IPS DF 6.9 (cell line): Measurements from ENCODE around the gene PIK3IP1.

Source experiments
- DNase-seq: peaks from one replicate; pipeline ENCODE4 v3.0.0-alpha.2; 2013; ENCODE audit warnings: low read depth, low spot score
- H3K27ac ChIP-seq: one replicate; pipeline ENCODE4 v1.5.1; 2013; ENCODE audit warnings: low read length, control low read depth
- H3K27me3 ChIP-seq: 2 replicates; pipeline ENCODE4 v1.6.1; 2013; ENCODE audit warnings: mild to moderate bottlenecking, low read length; ENCODE audit not compliant: control insufficient read depth, insufficient read depth
- H3K36me3 ChIP-seq: 2 replicates; pipeline ENCODE4 v1.6.1; 2013; ENCODE audit warnings: low read length; ENCODE audit not compliant: control insufficient read depth, insufficient read depth
- H3K4me1 ChIP-seq: 2 replicates; pipeline ENCODE4 v1.6.1; 2013; ENCODE audit warnings: low read length; ENCODE audit not compliant: control insufficient read depth, insufficient read depth
- H3K4me3 ChIP-seq: 2 replicates; pipeline ENCODE4 v1.5.1; 2013; ENCODE audit warnings: mild to moderate bottlenecking, low read length
- H3K9me3 ChIP-seq: 2 replicates; pipeline ENCODE4 v1.6.1; 2013; ENCODE audit warnings: low read length, inconsistent platforms; ENCODE audit not compliant: control insufficient read depth, insufficient read depth
- WGBS: extraction: QIAGEN DNeasy Blood & Tissue Kit; methylation state at CpG from one replicate; pipeline ENCODE4 v1.1.7; 2013; ENCODE audit warnings: mixed read lengths, missing lambda C conversion rate; ENCODE audit not compliant: insufficient read length, insufficient coverage; 5-methylcytosine and 5-hydroxymethylcytosine counted together

PIK3IP1 gene

DNA sequence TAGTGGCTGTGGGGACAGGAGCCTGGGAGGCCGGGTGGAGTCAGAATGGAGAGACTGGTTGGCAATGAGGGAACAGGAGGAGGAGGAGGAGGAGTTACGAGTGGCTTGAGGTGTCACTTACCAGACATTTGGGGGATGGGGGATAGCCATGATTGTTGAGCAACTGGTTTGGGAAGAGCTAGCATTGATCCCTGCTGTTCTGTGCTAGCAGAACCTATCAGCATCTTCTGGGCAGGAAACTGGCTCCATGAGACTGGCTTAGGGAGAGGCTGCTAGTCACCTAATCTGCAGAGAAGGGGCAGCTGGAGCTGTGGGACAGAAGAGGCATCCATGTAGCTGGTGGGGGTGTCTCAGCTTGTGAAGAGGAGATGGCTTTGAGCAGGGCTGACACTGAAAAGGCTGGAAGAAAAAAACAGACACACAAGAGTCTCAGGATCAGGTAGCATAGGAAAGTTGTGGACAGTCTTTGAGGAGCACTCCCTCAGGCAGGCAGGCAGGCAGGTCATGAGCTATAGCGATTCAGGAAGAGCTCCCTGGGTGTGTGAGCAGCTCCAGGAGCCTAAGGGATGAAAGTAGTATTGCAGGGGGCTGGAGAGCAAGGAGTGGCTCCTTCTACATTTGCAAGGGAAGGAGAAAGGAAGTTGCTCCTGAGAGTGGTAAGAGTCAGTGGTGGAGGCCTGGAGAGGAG, 22.3 kb downstream of the PIK3IP1 start:
- no CpG with 5 or more reads among the region's 3 CpGs for WGBS
- Histone ChIP-seq H3K27ac (no peak overlapping the region), H3K4me1 (no peaks in the 10 kb centered on the region), H3K36me3 (peaks cover 10% of the 10 kb centered on the region), H3K27me3 (no peaks in the 10 kb centered on the region), H3K4me3 (no peak overlapping the region), H3K9me3 (no peaks in the 10 kb centered on the region)
- no peak for DNase-seq

DNA sequence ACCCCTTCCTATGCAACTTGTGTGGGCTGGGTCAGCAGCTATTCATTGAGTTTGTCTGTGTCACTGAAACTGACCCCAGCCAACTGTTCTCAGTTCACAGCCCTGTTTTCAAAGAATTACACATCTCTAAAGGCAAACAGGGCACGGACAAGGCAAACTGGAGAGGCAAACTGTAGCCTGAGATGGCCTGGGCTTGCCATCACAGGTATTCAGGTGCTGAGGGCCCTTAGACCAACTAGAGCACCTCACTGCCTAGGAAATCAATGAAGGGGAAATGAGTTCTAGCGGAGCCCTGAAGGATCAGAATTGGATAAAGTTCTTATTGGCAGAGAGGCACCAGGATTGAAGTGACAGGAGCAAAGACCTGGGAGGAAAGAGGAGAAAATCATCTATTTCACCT, 24.0 kb downstream of the PIK3IP1 start:
- no peak overlapping the region for H3K27ac ChIP-seq
- WGBS = no CpG with 5 or more reads among the region's 2 CpGs
- no peaks in the 10 kb centered on the region for H3K27me3 ChIP-seq
- no peak for DNase-seq
- H3K4me1 ChIP-seq = no peaks in the 10 kb centered on the region
- H3K36me3 ChIP-seq = peaks cover 6% of the 10 kb centered on the region
- H3K9me3 ChIP-seq = no peaks in the 10 kb centered on the region
- H3K4me3 ChIP-seq = no peak overlapping the region

DNA sequence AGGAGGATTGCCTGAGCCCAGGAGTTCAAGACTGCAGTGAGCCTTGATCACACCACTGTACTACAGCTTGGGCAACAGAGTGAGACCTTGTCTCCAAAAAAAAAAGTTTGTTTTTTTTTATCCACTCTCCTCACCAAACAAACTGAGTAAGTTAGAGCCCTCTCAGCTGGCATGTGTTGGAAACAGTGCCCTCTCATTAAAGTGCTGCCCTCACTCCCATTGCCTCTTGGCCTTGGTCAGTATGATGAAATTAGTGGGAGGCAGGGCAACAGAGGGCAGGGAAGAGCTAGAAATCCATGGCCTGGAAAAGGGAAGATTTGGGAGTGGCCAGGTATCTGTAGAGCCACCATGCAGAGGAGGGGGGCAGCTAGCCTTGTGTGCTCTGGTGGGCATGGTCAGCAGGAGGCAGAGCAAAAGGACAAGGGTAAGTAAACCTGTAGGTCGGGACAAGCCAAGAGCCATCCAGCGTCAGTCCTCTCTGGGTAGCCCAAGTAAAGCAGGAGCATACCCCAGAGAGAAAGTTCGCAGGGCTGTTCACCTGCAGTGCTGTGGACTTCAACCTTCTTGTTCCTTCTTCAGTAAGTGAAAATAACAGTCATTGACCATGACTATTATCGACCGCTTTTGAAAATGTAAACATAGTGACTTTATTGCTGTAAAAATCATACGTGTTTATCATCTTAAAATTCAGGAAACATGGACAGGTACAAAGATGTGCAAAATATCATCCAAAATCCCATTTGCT, 28.2 kb downstream of the PIK3IP1 start:
- Histone ChIP-seq H3K27me3 (no peaks in the 10 kb centered on the region), H3K4me1 (no peaks in the 10 kb centered on the region), H3K27ac (no peak overlapping the region), H3K4me3 (no peak overlapping the region), H3K9me3 (no peaks in the 10 kb centered on the region), H3K36me3 (peaks cover 9% of the 10 kb centered on the region; the same call in 1 of the 2 replicates)
- no peak for DNase-seq
- no CpG with 5 or more reads among the region's 6 CpGs for WGBS

DNA sequence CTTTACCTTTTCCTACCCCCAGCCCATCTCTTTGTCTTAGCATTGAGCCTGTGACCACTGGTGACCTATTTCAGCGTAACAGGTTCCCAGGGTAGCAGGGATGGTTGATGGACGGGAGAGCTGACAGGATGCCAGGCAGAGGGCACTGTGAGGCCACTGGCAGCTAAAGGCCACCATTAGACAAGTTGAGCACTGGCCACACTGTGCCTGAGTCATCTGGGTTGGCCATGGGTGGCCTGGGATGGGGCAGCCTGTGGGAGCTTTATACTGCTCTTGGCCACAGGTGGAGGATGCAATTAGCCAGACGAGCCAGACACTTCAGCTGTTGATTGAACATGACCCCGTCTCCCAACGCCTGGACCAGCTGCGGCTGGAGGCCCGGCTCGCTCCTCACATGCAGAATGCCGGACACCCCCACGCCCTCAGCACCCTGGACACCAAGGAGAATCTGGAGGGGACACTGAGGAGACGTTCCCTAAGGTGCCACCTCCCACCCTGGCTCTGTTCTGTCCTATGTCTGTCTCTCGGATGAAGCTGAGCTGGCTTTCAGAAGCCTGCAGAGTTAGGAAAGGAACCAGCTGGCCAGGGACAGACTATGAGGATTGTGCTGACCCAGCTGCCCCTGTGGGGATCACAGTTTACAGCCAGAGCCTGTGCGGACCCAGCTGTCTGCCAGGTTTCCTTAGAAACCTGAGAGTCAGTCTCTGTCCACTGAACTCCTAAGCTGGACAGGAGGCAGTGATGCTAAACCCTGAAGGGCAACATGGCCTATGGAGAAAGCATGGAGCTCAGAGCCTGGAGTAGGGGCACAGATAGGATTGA, 29.8 kb downstream of the PIK3IP1 start:
- H3K36me3 ChIP-seq = peaks cover 5% of the 10 kb centered on the region; the same call in 1 of the 2 replicates
- no peak for DNase-seq
- no CpG with 5 or more reads among the region's 13 CpGs for WGBS

DNA sequence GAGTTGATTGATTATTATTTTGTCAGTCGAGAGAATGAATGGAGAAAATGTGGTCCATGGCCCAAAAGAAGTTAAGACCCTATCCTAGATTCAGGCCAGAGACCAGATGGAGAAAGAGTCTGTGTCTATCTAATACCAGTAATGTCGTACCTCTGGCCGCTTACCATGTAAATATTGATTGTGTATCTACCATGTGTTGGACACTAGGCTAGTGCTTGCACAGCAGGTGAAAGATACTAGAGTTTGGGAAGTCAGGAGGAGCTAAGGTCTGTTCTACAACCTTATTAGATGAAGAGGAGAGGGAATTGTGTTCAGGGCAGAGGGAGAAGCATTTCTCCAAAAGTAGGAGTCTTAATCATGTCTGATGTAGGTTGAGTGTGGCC, 31.8 kb downstream of the PIK3IP1 start:
- Histone ChIP-seq H3K4me3 (no peak overlapping the region), H3K27ac (no peak overlapping the region), H3K4me1 (no peaks in the 10 kb centered on the region), H3K36me3 (peaks cover 5% of the 10 kb centered on the region; the same call in 1 of the 2 replicates), H3K27me3 (no peaks in the 10 kb centered on the region), H3K9me3 (no peaks in the 10 kb centered on the region)
- no CpG with 5 or more reads among the region's 3 CpGs for WGBS
- no peak for DNase-seq

More for the DNA sequence above, 29.8 kb downstream of the PIK3IP1 start:
- Histone ChIP-seq H3K4me1 (no peaks in the 10 kb centered on the region), H3K27ac (no peak overlapping the region), H3K4me3 (no peak overlapping the region), H3K9me3 (no peaks in the 10 kb centered on the region), H3K27me3 (no peaks in the 10 kb centered on the region)

DNA sequence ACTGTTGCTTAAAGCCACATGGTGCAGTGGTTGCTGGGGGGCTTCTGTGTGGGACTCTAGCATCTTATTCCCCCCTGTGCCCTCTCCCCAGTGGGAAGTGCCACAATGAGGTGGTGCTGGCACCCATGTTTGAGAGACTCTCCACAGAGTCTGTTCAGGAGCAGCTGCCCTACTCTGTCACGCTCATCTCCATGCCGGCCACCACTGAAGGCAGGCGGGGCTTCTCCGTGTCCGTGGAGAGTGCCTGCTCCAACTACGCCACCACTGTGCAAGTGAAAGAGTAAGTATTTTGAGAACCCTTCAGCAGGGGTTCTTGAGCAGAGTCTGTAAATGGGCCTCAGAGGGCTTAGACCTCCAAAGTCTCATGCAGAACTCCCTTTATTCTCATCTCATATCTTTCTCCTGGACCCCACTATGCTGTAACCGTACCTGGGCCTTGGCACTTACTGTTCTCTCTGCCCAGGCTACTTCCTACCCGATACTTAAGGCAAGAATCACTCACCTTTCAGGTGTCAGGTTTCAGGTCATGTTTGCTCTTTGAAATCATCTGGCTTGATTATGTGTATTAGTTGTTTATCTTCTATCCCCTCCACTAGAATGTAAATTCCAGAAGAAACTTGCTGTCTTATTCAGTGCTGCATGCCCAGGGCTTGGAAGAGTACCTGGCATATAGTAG, 32.4 kb downstream of the PIK3IP1 start:
- no CpG with 5 or more reads among the region's 8 CpGs for WGBS
- Histone ChIP-seq H3K36me3 (peaks cover 5% of the 10 kb centered on the region; the same call in 1 of the 2 replicates), H3K4me1 (no peaks in the 10 kb centered on the region)

DNA sequence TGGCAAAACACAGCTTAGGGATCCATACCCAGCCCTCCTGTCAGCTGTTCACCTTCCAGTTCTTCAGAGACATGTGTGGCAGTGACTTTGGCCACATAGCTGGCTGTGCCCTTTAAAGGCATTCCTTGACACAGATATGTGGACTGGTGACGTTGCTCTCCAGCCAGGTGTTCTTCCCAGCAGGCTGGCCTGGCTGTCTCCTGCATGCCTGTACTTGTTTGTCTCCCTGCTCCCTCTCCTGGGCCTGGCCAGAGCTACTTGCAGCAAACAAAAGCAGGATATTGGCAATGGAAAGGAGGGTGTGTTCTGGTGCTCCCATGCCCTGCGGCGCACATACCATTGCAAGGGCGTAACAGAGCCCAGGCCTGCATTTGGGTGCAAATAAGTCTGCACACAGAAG, 38.3 kb downstream of the PIK3IP1 start:
- no peak for DNase-seq
- Histone ChIP-seq H3K9me3 (no peaks in the 10 kb centered on the region), H3K4me3 (no peak overlapping the region), H3K27me3 (no peaks in the 10 kb centered on the region), H3K36me3 (no peaks in the 10 kb centered on the region), H3K27ac (no peak overlapping the region), H3K4me1 (no peaks in the 10 kb centered on the region; the same call in 1 of the 2 replicates)
- WGBS = no CpG with 5 or more reads among the region's 4 CpGs

More for the DNA sequence above, 32.4 kb downstream of the PIK3IP1 start:
- no peaks in the 10 kb centered on the region for H3K9me3 ChIP-seq
- no peak for DNase-seq
- no peak overlapping the region for H3K27ac ChIP-seq
- no peaks in the 10 kb centered on the region for H3K27me3 ChIP-seq
- H3K4me3 ChIP-seq = no peak overlapping the region

DNA sequence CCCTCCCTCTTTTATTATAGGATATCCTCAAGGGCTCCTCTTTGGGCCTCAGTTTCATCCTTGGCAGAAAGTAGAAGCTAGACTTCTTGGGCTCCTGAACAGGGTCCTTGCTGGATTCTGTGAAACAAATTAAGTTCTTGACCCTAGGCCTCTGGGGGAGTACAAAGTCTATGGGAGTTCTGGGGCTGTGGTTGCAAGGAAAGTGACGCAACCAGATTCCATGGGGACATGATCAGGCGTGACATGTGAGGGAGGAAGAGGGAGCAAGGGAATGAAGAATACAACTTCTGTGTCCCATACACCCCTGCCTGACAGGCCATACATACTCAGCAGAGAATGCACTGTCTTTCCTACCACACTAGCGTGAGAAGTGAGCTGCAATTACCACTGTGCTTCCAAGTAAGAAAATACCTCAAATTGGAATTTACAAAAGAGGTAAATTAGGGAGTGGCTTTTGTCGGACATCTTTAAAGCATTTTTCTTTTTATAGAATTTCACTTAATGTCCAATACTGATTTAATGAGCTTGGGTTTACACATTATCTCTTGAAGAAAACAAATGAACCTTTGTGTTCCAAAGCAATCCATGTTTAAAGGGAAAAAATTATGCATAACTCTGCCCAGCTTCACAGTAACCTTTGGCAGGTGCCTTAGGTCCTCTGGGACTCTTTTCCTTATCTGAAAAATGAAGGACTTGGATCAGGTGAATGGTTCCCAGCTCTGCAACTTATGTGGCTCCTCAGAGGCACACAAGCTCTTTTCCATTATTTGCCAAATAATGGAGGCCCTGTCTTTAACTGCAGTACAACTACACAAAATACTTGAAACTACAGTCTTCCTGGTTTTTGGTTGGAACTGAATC, 41.3 kb downstream of the PIK3IP1 start:
- no peaks in the 10 kb centered on the region for H3K27me3 ChIP-seq
- no CpG with 5 or more reads among the region's 4 CpGs for WGBS
- no peaks in the 10 kb centered on the region for H3K9me3 ChIP-seq
- no peaks in the 10 kb centered on the region; the same call in 1 of the 2 replicates for H3K4me1 ChIP-seq
- DNase-seq = no peak
- H3K4me3 ChIP-seq = no peak overlapping the region
- no peak overlapping the region for H3K27ac ChIP-seq
- H3K36me3 ChIP-seq = no peaks in the 10 kb centered on the region

DNA sequence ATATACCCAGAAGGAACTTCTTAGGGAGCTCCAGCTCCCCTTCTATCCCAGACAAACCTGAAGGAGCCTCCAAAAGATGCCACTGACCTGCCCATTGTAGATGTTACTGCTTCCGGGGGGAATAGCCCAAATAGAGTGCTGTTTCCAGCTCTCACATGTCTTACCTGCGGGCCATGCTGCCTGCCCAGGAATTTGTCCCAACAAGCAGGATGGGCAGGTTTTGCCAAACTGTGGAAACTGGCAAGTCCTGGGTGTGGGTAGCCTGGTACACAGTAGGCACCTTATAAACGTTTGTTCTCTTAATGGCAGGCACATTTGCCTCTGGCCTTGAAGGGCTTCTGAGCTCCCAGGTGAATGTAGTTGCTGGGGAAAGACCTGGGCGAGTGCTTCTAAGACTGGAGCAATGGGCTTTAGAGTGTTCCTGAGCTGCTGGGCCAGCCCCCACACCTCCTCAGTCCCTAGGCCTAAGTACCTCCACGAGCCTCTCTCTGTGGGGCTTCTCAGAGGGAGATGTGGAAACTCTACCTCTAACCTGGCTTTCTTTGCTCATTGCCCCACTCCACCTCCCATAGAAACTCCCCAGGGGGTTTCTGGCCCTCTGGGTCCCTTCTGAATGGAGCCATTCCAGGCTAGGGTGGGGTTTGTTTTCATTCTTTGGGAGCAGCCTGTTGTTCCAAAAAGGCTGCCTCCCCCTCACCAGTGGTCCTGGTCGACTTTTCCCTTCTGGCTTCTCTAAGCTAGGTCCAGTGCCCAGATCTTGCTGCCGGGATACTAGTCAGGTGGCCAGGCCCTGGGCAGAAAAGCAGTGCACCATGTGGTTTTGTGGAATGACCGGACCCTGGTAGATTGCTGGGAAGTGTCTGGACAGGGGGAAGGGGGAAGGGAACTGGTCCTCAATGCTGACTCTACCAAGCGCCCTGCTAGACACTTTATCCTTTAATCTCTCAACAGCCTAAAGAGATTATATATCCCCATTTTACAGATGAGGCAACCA, 43.0 kb downstream of the PIK3IP1 start:
- Histone ChIP-seq H3K27ac (no peak overlapping the region), H3K4me3 (no peak overlapping the region), H3K27me3 (no peaks in the 10 kb centered on the region), H3K4me1 (no peaks in the 10 kb centered on the region; the same call in 1 of the 2 replicates), H3K36me3 (no peaks in the 10 kb centered on the region), H3K9me3 (no peaks in the 10 kb centered on the region)
- DNase-seq = no peak
- WGBS = no CpG with 5 or more reads among the region's 9 CpGs
